HG03139 (cell line): ENCODE data around the gene PYURF.

Experiments
- ATAC-seq: cut with Tn5 transposase; IDR thresholded peaks from one replicate; pipeline ENCODE4 v1.9.1; 2021; ENCODE audit not compliant: unreplicated experiment

Gene PYURF

DNA sequence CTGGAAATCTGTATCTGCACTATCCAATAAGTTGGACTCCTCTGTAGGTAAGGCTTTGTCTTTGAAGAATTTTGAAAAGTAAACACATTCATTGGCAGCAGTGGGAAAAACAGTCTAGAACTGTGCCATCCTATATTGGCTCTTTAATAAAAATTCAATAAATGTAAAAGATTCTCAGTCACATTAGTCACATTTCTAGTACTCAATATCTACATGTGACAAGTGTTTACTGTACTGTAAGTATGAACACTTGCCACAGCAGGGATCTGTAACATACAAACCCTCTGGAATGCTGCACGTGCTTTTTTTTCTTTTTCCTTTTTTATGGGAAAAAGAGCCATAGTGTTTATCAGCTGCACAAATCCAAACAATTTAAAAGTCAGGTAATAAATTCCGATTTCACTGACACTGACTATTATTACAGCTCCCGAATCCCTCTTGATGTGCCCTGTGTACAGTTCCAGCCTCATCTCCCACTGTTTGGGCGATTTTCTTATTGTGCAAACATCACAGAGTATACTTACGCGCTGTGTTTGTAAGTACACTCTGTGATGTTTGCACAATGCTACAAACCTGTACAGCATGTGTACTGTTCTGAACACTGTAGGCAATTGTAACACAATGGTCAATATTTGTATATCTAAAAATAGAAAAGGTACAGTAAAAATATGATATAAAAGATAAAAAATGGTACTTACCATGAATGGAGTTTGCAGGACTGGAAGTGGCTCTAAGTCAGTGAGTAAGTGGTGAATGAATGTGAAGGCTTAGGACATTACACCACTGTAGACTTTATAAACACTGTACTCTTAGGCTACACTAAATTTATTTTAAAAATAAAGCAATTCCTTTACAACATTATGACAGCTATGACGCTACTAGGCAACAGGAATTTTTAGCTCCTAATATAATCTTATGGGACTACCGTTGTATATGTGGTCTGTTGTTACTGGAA, 8.7 kb downstream of the PYURF start:
- no peak for ATAC-seq

DNA sequence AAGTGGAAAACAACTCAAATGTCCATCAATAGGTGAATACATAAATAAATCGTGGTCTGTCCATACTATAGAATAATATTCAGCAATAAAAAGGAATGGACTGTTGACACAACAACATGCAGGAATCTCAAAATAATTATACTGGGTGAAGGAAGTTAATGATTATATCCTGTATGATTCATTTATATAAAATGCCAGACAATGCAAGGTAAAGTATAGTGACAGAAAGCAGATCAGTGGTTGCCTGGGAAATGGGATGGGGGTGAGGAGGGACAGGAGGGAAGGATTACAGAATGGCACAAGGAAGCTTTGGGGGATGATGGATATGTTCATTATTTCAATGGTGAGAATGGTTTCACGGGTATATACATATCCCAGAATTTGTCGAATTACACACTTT, 12.3 kb downstream of the PYURF start:
- ATAC-seq, result no peak

DNA sequence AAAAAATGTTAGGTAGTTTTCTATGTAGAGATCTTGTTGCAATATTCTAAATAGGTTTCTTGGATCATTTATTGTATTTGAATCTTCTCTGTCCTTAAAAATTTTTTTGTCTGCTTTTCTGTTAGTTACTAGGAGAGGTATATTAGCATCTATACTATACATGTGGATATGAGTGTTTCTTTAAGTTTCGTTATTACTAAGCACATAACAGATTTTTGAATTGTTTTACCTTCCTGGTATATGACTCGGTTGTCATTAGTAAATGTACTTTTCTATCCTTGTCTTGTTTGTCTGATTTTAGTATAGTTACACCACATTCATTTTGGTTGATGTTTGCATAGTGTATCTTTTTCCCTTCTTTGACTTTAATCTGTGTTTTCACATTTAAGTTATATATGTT, 20.2 kb downstream of the PYURF start:
- no peak for ATAC-seq

GRCh38 chr4:88497859-88498409, 25.6 kb downstream of the PYURF start:
- no peak for ATAC-seq

DNA sequence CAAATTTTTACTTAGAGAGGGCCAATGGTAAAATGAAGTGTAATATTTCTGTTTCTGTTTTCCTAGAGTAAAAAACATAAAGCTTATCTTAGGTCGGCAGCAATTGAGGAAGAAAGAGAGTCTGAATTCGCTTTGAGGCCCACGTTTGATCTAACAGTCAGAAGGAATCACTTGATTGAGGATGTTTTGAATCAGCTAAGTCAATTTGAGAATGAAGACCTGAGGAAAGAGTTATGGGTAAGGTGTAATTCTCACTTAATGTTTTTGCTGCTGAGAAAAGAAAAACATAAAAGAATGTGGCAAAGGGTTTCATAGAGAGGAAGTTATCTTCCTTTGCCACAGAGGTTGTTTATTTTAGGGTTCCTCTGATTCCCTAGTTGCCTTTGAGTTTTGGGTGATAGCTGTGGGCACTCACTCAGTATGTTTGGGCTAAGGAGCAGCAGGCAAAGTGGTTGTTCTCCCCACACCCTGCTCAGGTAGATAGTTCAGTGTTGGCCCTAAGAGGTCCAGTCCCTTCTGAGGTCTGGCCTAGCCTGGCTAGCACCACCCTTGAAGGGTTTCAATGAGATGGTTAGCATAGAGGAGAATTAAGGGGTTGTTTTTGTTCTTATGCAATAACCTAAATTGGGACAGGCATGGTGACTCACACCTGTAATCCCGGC, 34.3 kb downstream of the PYURF start:
- ATAC-seq, result no peak

GRCh38 chr4:88481537-88481936, 42.0 kb downstream of the PYURF start:
- ATAC-seq, result no peak

DNA sequence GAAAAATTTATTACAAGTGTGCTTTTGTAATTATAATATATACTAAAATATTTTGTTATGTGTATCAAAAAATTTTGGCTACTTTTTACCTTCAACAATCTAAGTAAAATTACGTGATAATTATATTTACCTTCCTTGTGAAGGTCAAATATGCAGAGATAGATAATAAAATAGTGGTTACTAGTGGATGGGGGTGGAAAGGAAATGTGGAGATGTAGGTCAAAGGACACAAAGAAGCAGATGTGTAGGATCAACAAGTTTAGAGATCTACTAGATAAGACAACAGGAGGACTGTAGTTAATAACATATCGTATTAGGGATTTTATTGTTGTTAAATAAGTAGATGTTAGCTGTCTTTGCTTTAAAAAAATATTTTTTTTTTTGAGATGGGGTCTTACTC, 45.3 kb downstream of the PYURF start:
- ATAC-seq, result no peak

- ATAC-seq, result no peak
Measured at GRCh38 chr4:88477229-88477860, 46.2 kb downstream of the PYURF start.
